ENCODE results near the gene TMEM167A.

Gene TMEM167A

DNA sequence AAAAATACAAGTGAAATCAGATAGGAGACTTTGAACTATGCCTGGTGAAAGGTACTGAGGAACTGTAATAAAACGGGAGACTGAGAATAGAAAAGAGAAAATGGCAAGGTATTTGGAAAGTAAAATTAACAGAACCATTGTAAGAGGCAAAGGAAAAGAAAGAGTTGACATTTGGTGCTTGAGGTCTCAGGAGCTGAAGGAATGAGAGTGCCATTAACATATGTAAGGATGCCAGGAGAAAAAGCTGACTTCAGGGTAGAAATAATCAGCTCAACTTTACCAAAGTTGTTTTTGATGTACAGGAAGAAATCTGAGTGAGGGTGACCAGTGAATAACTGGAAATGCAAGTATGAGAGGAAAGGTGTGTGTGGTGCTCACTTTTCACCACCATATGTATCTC, 69.4 kb downstream of the TMEM167A start:
- peaks cover 9% of the 10 kb centered on the region for H3K9me3 Mint-ChIP-seq
- intact Hi-C loops (cut with micrococcal nuclease), result no loop called here
- H3K36me3 Mint-ChIP-seq (ENCODE audit: low read depth), result no peaks in the 10 kb centered on the region
- H3K27ac Mint-ChIP-seq, result no peak overlapping the region
- H3K27me3 Mint-ChIP-seq, result no peaks in the 10 kb centered on the region
- H3K4me1 Mint-ChIP-seq (ENCODE audit: low read depth), result peaks cover 5% of the 10 kb centered on the region
- H3K4me3 Mint-ChIP-seq, result no peak overlapping the region

DNA sequence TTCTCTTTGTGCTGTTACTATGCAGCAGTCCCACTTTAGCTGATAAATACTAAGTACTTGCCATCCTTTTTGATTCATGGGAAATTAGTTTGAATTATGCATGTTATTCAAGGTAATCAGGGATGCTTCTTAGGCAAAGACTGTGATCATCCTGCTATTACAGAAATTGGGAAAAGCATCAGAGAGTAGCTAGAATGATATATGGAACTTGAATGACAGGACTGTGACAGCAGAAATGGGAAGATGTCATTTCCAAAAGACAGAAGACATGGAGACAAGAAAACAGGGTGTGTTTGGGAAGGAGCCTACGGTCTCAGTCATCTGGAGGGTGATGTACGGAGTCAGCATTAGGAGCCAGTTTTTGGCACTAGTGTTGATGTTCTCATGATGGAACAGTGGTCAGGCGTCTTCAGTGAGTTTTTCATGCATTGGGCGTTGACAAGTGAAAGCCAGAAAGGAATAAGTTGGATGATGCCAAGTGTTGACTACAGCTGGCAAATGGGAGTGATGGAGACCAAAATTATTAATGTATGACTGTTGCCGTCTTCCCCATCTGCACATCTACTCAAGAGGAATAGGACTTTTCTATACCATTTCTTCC, 70.4 kb downstream of the TMEM167A start:
- no peaks in the 10 kb centered on the region for H3K27me3 Mint-ChIP-seq
- no peaks in the 10 kb centered on the region for H3K36me3 Mint-ChIP-seq (ENCODE audit: low read depth)
- H3K4me3 Mint-ChIP-seq, result no peak overlapping the region
- H3K27ac Mint-ChIP-seq, result no peak overlapping the region
- H3K4me1 Mint-ChIP-seq (ENCODE audit: low read depth), result peaks cover 5% of the 10 kb centered on the region
- intact Hi-C loops (cut with micrococcal nuclease), result no loop called here
- peaks cover 7% of the 10 kb centered on the region for H3K9me3 Mint-ChIP-seq

DNA sequence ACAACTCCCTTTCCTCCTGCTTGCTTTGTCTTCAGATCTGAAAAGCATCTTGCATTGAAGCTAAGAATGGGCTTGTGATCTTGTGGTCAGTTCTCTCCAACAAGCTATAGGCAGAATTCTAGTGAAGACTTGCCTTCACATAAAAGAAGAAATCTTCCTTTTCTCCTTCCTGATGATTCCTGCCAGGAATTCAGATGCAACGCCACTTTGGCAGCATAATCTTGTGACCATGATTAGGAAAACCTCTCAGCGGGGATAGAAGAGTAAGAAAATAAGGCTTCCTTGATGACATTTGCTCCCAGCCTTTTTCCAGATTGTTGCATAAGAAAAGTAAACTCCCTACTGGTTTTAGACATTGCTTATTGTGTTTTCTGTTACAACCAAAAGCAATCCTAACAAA, 73.4 kb downstream of the TMEM167A start:
- H3K9me3 Mint-ChIP-seq, result no peaks in the 10 kb centered on the region
- intact Hi-C loops (cut with micrococcal nuclease), result no loop called here
- H3K4me1 Mint-ChIP-seq (ENCODE audit: low read depth), result no peaks in the 10 kb centered on the region
- H3K27ac Mint-ChIP-seq, result no peak overlapping the region
- H3K27me3 Mint-ChIP-seq, result no peaks in the 10 kb centered on the region
- H3K4me3 Mint-ChIP-seq, result no peak overlapping the region
- no peaks in the 10 kb centered on the region for H3K36me3 Mint-ChIP-seq (ENCODE audit: low read depth)

Data from dendritic cell treated with granulocyte-macrophage colony-stimulating factor and Interleukin-4, amounts not matched to agents 40 ng/mL and 50 ng/mL, for 4 days (primary cell).